HCT116 (cell line): ENCODE results near the gene PIK3IP1.

Experiments used
- CEBPB ChIP-seq: IDR thresholded peaks from 2 replicates; pipeline ENCODE4 v1.6.1; 2012; ENCODE audit warnings: low read depth
- CTCF ChIP-seq, 3 experiments: fragments of 200-600 bp in 1 of 3; sonication (generic) in 1 of 3; IDR thresholded peaks in 2 of 3; conservative IDR thresholded peaks in 1 of 3; 2 replicates each; pipeline ENCODE4 v1.5.1; 2012 to 2017; ENCODE audit warnings: low read depth in 2 of 3, low read length in 2 of 3, antibody characterized with exemption in 1 of 3, borderline replicate concordance in 1 of 3, control low read depth in 1 of 3, mild to moderate bottlenecking in 1 of 3, mixed read lengths in 1 of 3, mixed run types in 1 of 3, moderate library complexity in 1 of 3; ENCODE audit not compliant: insufficient read depth in 1 of 3
- EGR1 ChIP-seq: IDR thresholded peaks from 2 replicates; pipeline ENCODE4 v1.6.1; 2012; ENCODE audit warnings: low read depth
- EZH2 ChIP-seq: fragments of 200-600 bp; sonication (generic); IDR thresholded peaks from 2 replicates; pipeline ENCODE4 v1.6.1; 2017; ENCODE audit warnings: antibody characterized with exemption, mixed run types
- FOSL1 ChIP-seq: IDR thresholded peaks from 2 replicates; pipeline ENCODE4 v1.6.1; 2012; ENCODE audit warnings: low read depth
- JUND ChIP-seq: IDR thresholded peaks from 2 replicates; pipeline ENCODE4 v1.6.1; 2012
- MAX ChIP-seq: IDR thresholded peaks from 2 replicates; pipeline ENCODE4 v1.6.1; 2012
- POLR2A ChIP-seq: IDR thresholded peaks from 2 replicates; pipeline ENCODE4 v1.7.0; 2011; ENCODE audit warnings: borderline replicate concordance; ENCODE audit not compliant: insufficient read depth, insufficient read length; ENCODE audit errors: extremely low read depth
- RAD21 ChIP-seq: IDR thresholded peaks from 2 replicates; pipeline ENCODE4 v1.6.1; 2012; ENCODE audit warnings: low read depth, mild to moderate bottlenecking
- REST ChIP-seq: IDR thresholded peaks from 2 replicates; pipeline ENCODE4 v1.6.1; 2012; ENCODE audit warnings: low read depth
- TCF7L2 ChIP-seq: IDR thresholded peaks from 2 replicates; pipeline ENCODE4 v1.7.0; 2011; ENCODE audit warnings: borderline replicate concordance, inconsistent platforms; ENCODE audit not compliant: insufficient read depth, insufficient read length; ENCODE audit errors: extremely low read depth
- YY1 ChIP-seq: IDR thresholded peaks from 2 replicates; pipeline ENCODE4 v1.6.1; 2011; ENCODE audit warnings: low read length, low read depth, moderate library complexity, mild to moderate bottlenecking; ENCODE audit not compliant: insufficient replicate concordance; ENCODE audit errors: extremely low read depth

GRCh38 chr22:31271485-31271884 lies 20.8 kb downstream of the PIK3IP1 start:
- no peak for TF ChIP-seq CTCF (IDR thresholded peaks at IDR 0.05 in 2 of 3, conservative IDR thresholded peaks at IDR 0.05 in 1 of 3; ENCODE audit: borderline replicate concordance in 1 of 3, insufficient read depth in 1 of 3, low read depth in 2 of 3, low read length in 2 of 3)
- TF ChIP-seq POLR2A = no peak
- TF ChIP-seq TCF7L2 = no peak
- TF ChIP-seq RAD21 = no peak
- no peak for TF ChIP-seq CEBPB
- no peak for TF ChIP-seq REST
- no peak for TF ChIP-seq MAX
- no peak for TF ChIP-seq JUND
- no peak for TF ChIP-seq FOSL1
- TF ChIP-seq EGR1 = no peak
- TF ChIP-seq YY1 = no peak
- no peak for TF ChIP-seq EZH2
